BE2C (cell line): ENCODE measurements around the gene SND1.

Experiments
- DNase-seq: peaks from one replicate; pipeline ENCODE4 v3.0.0-alpha.2; 2020
- H3K27me3 ChIP-seq: fragments of 250-450 bp; sonication (Bioruptor Pico); 2 replicates; pipeline ENCODE4 v1.5.1; 2020; ENCODE audit warnings: mild to moderate bottlenecking
- H3K36me3 ChIP-seq: fragments of 250-450 bp; sonication (Bioruptor Pico); 2 replicates; pipeline ENCODE4 v1.5.1; 2020; ENCODE audit warnings: mild to moderate bottlenecking
- H3K4me1 ChIP-seq: fragments of 250-450 bp; sonication (Bioruptor Pico); 2 replicates; pipeline ENCODE4 v1.5.1; 2020
- H3K4me3 ChIP-seq: 2 replicates; pipeline ENCODE4 v1.5.1; 2011; ENCODE audit warnings: low read depth, low read length
- H3K9me3 ChIP-seq: fragments of 250-450 bp; sonication (Bioruptor Pico); 2 replicates; pipeline ENCODE4 v1.5.1; 2020
- CTCF ChIP-seq: IDR thresholded peaks from 2 replicates; pipeline ENCODE4 v1.5.1; 2012; ENCODE audit warnings: mild to moderate bottlenecking, low read depth, low read length

SND1 gene

GRCh38 chr7:127877951-127878350, 226.0 kb downstream of the SND1 start:
- no peak for TF ChIP-seq CTCF
- Histone ChIP-seq H3K4me3 (no peak overlapping the region), H3K9me3 (no peaks in the 10 kb centered on the region), H3K27me3 (no peaks in the 10 kb centered on the region), H3K36me3 (no peaks in the 10 kb centered on the region), H3K4me1 (no peaks in the 10 kb centered on the region; the same call in 1 of the 2 replicates)
- no peak for DNase-seq

GRCh38 chr7:127878791-127879190, 226.8 kb downstream of the SND1 start:
- Histone ChIP-seq H3K4me3 (no peak overlapping the region), H3K9me3 (no peaks in the 10 kb centered on the region), H3K36me3 (no peaks in the 10 kb centered on the region), H3K4me1 (no peaks in the 10 kb centered on the region; the same call in 1 of the 2 replicates), H3K27me3 (no peaks in the 10 kb centered on the region)
- no peak for TF ChIP-seq CTCF
- DNase-seq: no peak

- H3K4me1 ChIP-seq: no peaks in the 10 kb centered on the region; the same call in 1 of the 2 replicates
- H3K36me3 ChIP-seq: no peaks in the 10 kb centered on the region
- no peak for TF ChIP-seq CTCF
- no peaks in the 10 kb centered on the region for H3K27me3 ChIP-seq
- no peak overlapping the region for H3K4me3 ChIP-seq
- no peaks in the 10 kb centered on the region for H3K9me3 ChIP-seq
- DNase-seq: no peak
These were observed 227.4 kb downstream of the SND1 start for GRCh38 chr7:127879436-127879835.

- H3K36me3 ChIP-seq: no peaks in the 10 kb centered on the region
- DNase-seq: no peak
- H3K9me3 ChIP-seq: no peaks in the 10 kb centered on the region
- no peaks in the 10 kb centered on the region for H3K27me3 ChIP-seq
- no peaks in the 10 kb centered on the region; the same call in 1 of the 2 replicates for H3K4me1 ChIP-seq
- no peak for TF ChIP-seq CTCF
- no peak overlapping the region for H3K4me3 ChIP-seq
These were observed 227.9 kb downstream of the SND1 start for GRCh38 chr7:127879942-127880341.

- no peak for TF ChIP-seq CTCF
- no peak for DNase-seq
- H3K36me3 ChIP-seq: no peaks in the 10 kb centered on the region
- H3K4me3 ChIP-seq: no peak overlapping the region
- H3K4me1 ChIP-seq: peaks cover 5% of the 10 kb centered on the region
- no peaks in the 10 kb centered on the region for H3K9me3 ChIP-seq
- H3K27me3 ChIP-seq: no peaks in the 10 kb centered on the region
These were observed 228.5 kb downstream of the SND1 start for GRCh38 chr7:127880454-127880853.

GRCh38 chr7:127881564-127881963, 229.6 kb downstream of the SND1 start:
- Histone ChIP-seq H3K4me3 (no peak overlapping the region), H3K4me1 (peaks cover 10% of the 10 kb centered on the region), H3K27me3 (no peaks in the 10 kb centered on the region), H3K36me3 (no peaks in the 10 kb centered on the region), H3K9me3 (no peaks in the 10 kb centered on the region)
- no peak for DNase-seq
- TF ChIP-seq CTCF: no peak
